Measurements from ENCODE around the gene ETFBKMT.

The ETFBKMT gene

DNA sequence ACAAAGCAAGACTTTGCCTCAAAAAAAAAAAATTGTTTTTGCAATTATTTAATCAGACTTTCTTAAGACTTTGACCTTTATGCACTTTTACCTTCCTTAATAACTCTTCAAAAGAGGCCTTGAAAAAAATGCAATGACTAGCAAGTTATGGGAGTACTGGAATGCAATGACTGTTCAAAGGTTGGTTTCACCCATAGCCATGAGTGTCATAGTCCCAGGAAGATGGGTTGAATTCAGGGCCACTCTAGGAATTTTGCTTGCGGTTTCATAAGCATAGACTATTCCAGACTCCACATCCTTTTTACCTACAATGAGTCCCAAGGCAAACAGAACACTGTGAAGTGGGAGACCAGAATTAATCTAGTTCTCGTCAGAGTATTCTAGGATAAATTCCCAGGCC is 39.2 kb upstream of the ETFBKMT start:
- Histone ChIP-seq H3K27me3 (ENCODE audit: control insufficient read depth, low read length) (no peaks in the 10 kb centered on the region), H4K20me1 (ENCODE audit: control insufficient read depth, insufficient read depth, low read depth, low read length) (no peaks in the 10 kb centered on the region), H3F3A (ENCODE audit: control insufficient read depth, insufficient read depth) (peaks cover 2% of the 10 kb centered on the region; the same call in 1 of the 2 replicates), H3K4me3 (ENCODE audit: low read length) (no peak overlapping the region), H3K4me1 (ENCODE audit: control insufficient read depth, low read length) (peaks cover 10% of the 10 kb centered on the region), H3K4me2 (ENCODE audit: low read length) (no peak overlapping the region), H3K27ac (ENCODE audit: low read depth, low read length) (no peak overlapping the region), H3K36me3 (ENCODE audit: control insufficient read depth, low read length) (no peaks in the 10 kb centered on the region), H3K9me3 (ENCODE audit: control insufficient read depth, insufficient read depth, low read length) (no peaks in the 10 kb centered on the region), H3K79me2 (ENCODE audit: control insufficient read depth, low read length) (no peaks in the 10 kb centered on the region), H3K9me2 (replicated peaks; ENCODE audit: control insufficient read depth, low read length) (no peaks in the 10 kb centered on the region)
- TF ChIP-seq CTCF (IDR thresholded peaks at IDR 0.05; ENCODE audit: low read depth, low read length, poor library complexity, severe bottlenecking) (no peak), EZH2phosphoT487 (IDR thresholded peaks at IDR 0.05; ENCODE audit: borderline replicate concordance, low read length) (no peak)

GRCh38 chr12:31622038-31622437 is 37.5 kb upstream of the ETFBKMT start:
- H3K4me2 ChIP-seq (ENCODE audit: low read length): 0 out of 2 replicates have a peak overlapping the region, but pooled peaks have one; percentile 0
- H3K27ac ChIP-seq (ENCODE audit: low read depth, low read length): no peak overlapping the region
- no peaks in the 10 kb centered on the region for H3K9me2 ChIP-seq (replicated peaks; ENCODE audit: control insufficient read depth, low read length)
- H3K79me2 ChIP-seq (ENCODE audit: control insufficient read depth, low read length): no peaks in the 10 kb centered on the region
- no peak for TF ChIP-seq EZH2phosphoT487 (IDR thresholded peaks at IDR 0.05; ENCODE audit: borderline replicate concordance, low read length)
- no peak for TF ChIP-seq CTCF (IDR thresholded peaks at IDR 0.05; ENCODE audit: low read depth, low read length, poor library complexity, severe bottlenecking)
- H3K9me3 ChIP-seq (ENCODE audit: control insufficient read depth, insufficient read depth, low read length): no peaks in the 10 kb centered on the region
- H3K36me3 ChIP-seq (ENCODE audit: control insufficient read depth, low read length): no peaks in the 10 kb centered on the region
- peaks cover 2% of the 10 kb centered on the region; the same call in 1 of the 2 replicates for H3F3A ChIP-seq (ENCODE audit: control insufficient read depth, insufficient read depth)
- no peaks in the 10 kb centered on the region for H4K20me1 ChIP-seq (ENCODE audit: control insufficient read depth, insufficient read depth, low read depth, low read length)
- H3K27me3 ChIP-seq (ENCODE audit: control insufficient read depth, low read length): no peaks in the 10 kb centered on the region
- peaks cover 11% of the 10 kb centered on the region for H3K4me1 ChIP-seq (ENCODE audit: control insufficient read depth, low read length)
- H3K4me3 ChIP-seq (ENCODE audit: low read length): no peak overlapping the region

DNA sequence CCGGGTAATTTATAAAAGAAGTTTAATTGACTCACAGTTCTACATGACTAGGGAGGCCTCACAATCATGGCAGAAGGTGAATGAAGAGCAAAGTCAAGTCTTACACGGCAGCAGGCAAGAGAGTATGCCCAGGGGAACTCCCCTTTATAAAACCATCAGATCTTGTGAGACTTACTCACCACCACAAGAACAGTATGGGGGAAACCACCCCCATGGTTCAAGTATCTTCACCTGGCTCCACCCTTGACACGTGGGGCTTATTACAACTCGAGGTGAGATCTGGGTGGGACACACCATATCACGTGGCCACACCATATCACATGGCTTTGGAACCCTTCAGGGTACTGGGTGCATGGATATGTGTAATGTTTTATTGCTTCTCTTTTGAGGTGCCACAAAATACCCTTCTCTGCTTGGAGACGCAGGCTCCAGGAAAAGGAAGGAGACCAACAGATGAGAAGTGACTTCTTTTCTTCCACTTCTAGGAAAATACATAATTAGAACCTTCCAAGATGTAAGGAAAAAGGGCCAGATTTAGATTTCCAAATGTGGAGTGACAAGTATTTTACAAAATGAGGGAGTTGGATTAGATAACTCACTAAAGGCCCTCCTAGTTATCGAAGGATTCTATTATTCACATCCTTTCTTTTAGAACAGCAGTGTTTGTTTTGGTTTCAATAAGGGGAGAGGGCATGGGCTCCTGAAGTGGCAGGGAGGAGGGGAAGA is 33.1 kb upstream of the ETFBKMT start:
- H3K4me2 ChIP-seq (ENCODE audit: low read length): no peak overlapping the region
- H3K79me2 ChIP-seq (ENCODE audit: control insufficient read depth, low read length): no peaks in the 10 kb centered on the region
- H4K20me1 ChIP-seq (ENCODE audit: control insufficient read depth, insufficient read depth, low read depth, low read length): no peaks in the 10 kb centered on the region
- no peak overlapping the region for H3K4me3 ChIP-seq (ENCODE audit: low read length)
- H3K27ac ChIP-seq (ENCODE audit: low read depth, low read length): no peak overlapping the region
- TF ChIP-seq EZH2phosphoT487 (IDR thresholded peaks at IDR 0.05; ENCODE audit: borderline replicate concordance, low read length) (no peak), CTCF (IDR thresholded peaks at IDR 0.05; ENCODE audit: low read depth, low read length, poor library complexity, severe bottlenecking) (no peak)
- H3F3A ChIP-seq (ENCODE audit: control insufficient read depth, insufficient read depth): no peaks in the 10 kb centered on the region
- H3K9me2 ChIP-seq (replicated peaks; ENCODE audit: control insufficient read depth, low read length): no peaks in the 10 kb centered on the region
- H3K9me3 ChIP-seq (ENCODE audit: control insufficient read depth, insufficient read depth, low read length): no peaks in the 10 kb centered on the region
- H3K4me1 ChIP-seq (ENCODE audit: control insufficient read depth, low read length): peaks cover 33% of the 10 kb centered on the region
- H3K36me3 ChIP-seq (ENCODE audit: control insufficient read depth, low read length): no peaks in the 10 kb centered on the region
- H3K27me3 ChIP-seq (ENCODE audit: control insufficient read depth, low read length): no peaks in the 10 kb centered on the region

Data from DOHH2 (cell line).